T1000 (cell line): Measurements from ENCODE around the gene TNN.

Experiments used
- DNase-seq: peaks from one replicate; lab custom pipeline; 2025; ENCODE audit warnings: mixed read lengths; lab: John Stamatoyannopoulos, UW

TNN gene

GRCh38 chr1:175174309-175175102 is 106.9 kb downstream of the TNN start:
- DNase-seq, result no peak

DNA sequence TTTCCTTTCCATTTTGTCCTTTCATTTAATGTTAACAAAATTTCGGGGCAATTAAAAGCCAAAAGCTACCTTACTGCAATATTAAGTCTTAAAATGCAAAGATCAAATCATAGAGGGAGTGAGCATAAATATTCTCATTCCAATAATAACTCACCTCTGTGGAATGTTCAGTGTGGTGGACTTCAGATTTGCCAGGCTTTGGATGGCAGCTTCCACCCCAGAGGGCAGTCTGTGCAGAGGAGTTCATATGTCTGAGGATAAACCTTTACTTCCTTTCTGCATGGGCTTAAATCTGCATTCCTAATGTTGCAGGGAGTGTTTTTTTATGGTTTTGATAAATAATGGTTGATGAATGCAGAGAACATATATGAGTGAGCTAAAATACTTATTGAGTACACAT is 108.6 kb downstream of the TNN start:
- DNase-seq, result no peak

GRCh38 chr1:175178056-175178455 is 110.4 kb downstream of the TNN start:
- DNase-seq, result no peak

DNA sequence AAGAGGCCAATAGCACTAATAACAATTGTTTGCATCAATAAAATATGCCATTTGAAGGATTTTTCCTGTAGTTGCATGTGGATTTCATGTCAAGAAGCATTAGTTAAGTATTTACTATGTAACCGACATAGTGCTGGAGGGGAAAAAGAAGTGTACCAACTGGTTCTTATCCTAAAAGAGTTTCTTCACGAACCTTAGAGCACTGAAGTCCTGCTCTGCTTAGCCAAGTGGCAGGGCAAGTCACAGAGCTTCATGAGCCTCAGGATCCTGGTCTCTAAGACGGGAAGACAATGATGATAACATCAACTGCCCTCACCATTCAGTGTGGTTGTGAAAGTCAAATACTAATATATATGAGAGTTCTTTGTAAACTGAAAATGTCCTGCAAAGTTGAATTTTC is 110.8 kb downstream of the TNN start:
- no peak for DNase-seq

GRCh38 chr1:175179837-175180590 is 112.4 kb downstream of the TNN start:
- no peak for DNase-seq

DNA sequence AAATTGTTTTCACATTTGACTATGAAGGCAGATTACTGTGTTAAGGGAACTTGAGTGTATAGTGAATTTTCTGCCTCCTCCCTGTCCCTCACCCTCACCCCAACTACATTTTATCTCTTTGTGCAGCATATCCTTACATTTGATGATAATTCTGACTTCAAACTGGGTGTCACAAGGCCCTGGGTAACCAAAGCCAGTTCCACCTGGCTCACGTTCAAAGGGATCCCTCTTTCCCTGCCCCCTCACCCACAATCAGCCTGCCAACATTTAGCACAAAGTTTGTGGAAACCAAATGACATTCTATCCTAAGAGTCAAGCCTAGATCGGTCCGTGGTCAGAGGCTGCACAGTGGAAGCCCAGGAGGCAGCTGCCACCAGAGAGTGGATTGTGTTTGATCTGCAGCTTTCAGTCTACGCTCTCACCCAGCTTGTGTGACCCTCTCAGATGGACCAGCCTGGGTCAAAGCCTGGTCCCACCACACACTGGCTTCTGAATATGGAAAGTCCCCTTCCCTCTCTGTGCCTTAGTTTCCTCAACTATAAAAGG is 114.6 kb downstream of the TNN start:
- DNase-seq, result no peak

- DNase-seq, result no peak
Measured at GRCh38 chr1:175183586-175183985, 116.0 kb downstream of the TNN start.

DNA sequence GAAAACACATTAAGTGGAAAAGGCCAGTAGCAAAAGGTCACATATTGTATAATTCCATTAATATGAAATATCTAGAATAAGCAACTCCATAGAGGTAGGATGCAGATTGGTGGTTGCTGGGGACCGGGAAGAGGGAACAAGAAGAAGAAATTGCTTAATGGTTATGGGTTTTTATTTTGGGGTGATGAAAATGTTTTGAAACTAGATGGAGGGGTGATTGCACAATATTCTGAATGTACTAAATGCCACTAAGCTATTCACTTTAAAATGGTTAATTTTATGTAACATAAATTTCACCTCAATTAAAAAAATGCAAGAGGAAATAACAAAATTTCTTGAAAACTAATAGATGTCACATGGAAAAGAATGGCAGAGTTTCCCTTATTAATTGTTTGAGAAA is 118.3 kb downstream of the TNN start:
- DNase-seq, result no peak

- no peak for DNase-seq
Measured at GRCh38 chr1:175186433-175187160, 119.0 kb downstream of the TNN start.

DNA sequence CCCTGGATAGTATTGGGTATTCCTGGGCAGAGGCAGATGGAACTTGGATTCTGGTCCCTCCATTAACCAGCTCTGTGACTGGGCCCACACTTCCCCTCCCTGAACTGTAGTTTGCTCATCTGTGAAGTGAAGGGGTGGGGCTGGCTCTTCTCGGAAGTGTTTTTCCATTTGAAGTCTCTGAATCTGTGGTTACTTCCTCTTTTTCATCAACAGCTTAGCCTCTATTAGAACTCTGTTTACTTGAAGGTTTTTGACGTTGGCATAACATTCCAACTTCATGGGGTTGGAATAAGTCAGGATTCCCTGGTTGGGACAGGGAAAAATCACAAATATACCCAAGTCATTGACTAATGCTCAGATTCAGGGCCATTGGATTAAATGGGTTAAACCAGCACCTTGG is 121.3 kb downstream of the TNN start:
- DNase-seq, result no peak

DNA sequence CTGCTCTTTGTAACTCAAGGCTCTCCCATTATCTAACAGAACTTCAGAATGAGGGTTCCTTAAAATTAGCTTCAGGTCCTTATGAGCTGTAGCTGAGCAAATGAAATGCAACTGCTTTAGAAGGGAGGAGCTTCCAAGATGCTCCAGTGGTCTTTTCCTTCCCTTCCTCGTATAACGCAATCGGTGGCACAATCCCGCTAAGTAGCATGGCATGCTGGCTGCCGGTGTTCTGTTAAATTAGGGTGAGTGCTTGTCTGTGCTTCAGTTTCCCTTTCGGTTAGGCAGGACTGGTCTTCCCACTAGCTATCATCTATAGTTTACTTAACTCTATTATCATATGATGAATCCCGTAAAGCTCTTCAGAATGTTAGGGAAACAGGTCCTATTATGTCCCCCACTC is 124.0 kb downstream of the TNN start:
- no peak for DNase-seq

- DNase-seq, result no peak
Measured at GRCh38 chr1:175192111-175192629, 124.5 kb downstream of the TNN start.

DNA sequence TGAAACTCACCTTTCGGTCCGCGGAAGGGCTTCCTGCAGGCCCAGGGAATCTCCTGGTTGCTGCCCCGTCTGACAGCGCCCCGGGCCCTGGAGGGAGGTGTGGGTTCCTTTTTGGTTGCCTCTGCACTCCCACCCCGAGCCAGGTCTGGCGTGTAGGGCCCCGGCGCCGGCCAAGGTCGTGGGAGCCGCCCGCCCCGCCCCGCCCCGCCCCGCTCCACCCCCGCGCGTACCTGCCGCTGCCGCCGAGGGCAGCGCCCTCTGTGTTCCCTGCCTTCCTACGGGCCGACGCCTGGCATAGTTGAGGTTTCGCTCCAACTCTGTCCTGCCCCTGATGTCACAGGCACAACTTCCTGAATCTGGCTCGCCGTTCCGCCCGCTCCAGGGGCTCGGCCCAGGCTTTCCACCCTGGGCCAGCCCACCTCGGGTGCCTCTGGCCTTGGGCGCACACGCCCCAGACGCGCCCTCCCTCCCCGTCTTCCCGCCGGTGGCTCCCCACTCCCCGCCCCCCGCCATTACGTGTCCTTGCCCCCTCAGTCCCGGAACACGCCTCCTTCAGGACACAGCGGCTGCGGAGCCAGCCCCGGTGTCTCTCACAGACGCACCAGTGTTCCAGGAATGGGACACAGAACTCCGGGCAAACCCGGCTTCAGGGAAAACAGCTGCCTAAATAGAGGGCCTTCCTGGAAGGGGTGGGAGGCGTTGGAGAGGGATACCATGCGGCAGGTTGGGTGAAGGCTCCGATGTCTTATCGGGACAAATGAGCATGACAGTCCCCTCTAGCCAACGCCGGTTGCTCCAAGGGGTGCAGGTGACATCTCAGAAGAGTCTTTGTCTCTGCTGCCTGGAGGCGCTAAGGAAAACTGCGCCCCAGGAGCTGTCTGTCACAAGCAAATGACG is 125.2 kb downstream of the TNN start, which contains the start of gene KIAA0040:
TSS of gene KIAA0040 (minus strand) at position 147 of the 897 bp plus-strand sequence. CDS start 31,763 bp downstream, outside the sequence.
- peak; percentile 21 for DNase-seq

- no peak for DNase-seq
Measured at GRCh38 chr1:175193527-175193910, 125.9 kb downstream of the TNN start.

- DNase-seq, result no peak
Measured at GRCh38 chr1:175195281-175195680, 127.6 kb downstream of the TNN start.

DNA sequence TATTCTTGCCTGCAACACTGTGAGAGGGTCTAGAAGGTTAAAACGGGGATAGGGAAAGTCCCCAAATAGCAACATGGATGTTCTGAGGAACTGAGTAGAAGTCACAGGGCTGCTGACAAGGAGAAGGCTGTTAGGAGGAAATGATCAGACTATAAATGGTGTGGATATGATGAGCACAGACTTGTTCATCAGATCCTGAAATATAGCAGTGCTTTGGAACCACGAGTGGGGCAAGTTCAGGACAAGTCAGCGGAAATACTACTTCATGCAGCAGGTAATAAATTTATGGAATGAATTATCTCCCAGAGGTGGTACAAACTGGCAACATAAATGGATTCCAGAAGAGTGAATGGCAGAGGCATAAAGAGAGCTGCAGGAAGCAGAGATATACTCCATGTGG is 128.2 kb downstream of the TNN start:
- DNase-seq, result no peak

GRCh38 chr1:175197531-175197930 is 129.9 kb downstream of the TNN start:
- DNase-seq, result peak; percentile 7
